ENCODE results near the gene DNAL1. TPM values are rescaled to one million over a fixed set of nuclear protein-coding genes. Genes with fewer than 3 reads are reported as not detected.

The DNAL1 gene
- total RNA-seq, 1 donor from 2014 or later, result 1.5 TPM

DNA sequence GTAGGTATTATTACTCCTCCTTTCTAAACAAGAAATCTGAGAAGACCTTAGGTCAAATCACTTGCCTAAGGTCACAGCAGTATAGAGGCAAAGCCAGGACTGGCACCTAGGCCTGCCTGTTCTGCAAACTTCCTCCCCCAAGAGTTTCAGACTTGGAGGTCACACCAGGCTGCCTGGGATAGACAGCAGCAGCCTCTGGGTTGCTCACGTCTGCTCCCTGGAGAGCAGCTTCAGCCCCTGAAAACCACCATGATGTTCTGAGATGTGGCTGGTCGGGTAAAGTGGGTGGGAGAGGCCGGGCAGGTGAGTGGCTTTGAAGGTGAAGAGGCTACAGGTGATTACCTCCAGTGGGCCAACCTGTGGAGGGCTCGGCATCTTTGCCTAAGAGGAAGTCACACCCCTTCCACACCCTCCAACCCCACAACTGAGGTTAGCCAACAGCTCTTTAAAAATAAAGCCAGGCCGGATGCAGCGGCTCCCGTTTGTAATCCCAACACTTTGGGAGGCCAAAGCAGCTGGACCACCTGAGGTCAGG is 106.4 kb downstream of the DNAL1 start:
- intact Hi-C loops (cut with DNase I), result loop anchor here (5.0 to 10.0 kb wide), 2 partner anchors 36 to 334 kb away; partner anchors contain the start of genes ALDH6A1 and LIN52
- Histone ChIP-seq H3K27me3 (no peaks in the 10 kb centered on the region), H3K4me3 (no peak overlapping the region), H3K27ac (peak overlapping the region; percentile 98 to 99), H3K9me3 (no peaks in the 10 kb centered on the region), H3K36me3 (no peaks in the 10 kb centered on the region), H3K4me1 (peaks cover 70 to 99% of the 10 kb centered on the region in 2 donors)
- no peak for DNase-seq (ENCODE audit: low spot score in 2 of 2)
- no peak for TF ChIP-seq CTCF (IDR thresholded peaks at IDR 0.05)

DNA sequence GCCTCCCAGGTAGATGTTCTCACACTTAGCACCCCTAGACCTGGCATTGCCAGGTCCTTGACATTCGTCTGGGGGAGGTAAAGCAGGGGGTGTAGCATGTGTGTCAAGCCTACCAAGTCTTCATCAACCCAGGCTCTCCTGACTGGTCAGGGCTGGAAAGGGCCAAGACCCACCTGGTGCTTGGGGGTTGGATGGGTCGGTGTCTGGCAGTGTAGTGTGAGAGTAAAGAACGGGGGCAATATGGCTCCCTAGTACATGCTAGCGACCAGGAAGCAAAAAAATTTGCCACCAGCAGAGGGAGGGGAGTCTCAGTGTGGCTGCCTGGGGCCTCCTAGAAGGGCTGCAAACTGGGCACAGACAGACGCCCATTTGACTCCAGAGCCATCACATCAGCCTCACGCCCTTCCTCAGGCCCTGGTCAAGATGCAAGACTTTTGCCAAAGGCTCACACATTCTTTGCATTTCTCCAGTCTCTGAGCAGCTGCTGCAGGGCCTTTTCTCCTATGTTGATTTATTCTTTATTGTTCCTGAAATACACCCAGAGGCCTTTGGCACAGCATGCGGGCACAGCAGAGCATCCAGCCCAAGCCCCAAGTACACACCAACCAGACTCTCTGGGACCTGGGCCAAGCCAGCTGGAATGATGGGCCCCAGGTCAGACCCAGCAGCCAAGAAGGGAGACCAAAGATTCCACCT is 107.7 kb downstream of the DNAL1 start:
- peak; percentile 18 to 56 (median 25) for TF ChIP-seq CTCF (IDR thresholded peaks at IDR 0.05)
- intact Hi-C loops (cut with DNase I), result loop anchor here (2.0 to 10.0 kb wide), 3 partner anchors 24 to 332 kb away; partner anchors contain the start of genes ALDH6A1 and LIN52
- H3K36me3 ChIP-seq, result no peaks in the 10 kb centered on the region
- peak overlapping the region in 1 of 2 donors; percentile 3 for H3K4me3 ChIP-seq
- H3K9me3 ChIP-seq, result no peaks in the 10 kb centered on the region
- DNase-seq (ENCODE audit: low spot score in 2 of 2), result peak in 1 of 2 donors; percentile 90
- peaks cover 60 to 98% of the 10 kb centered on the region in 2 donors for H3K4me1 ChIP-seq
- H3K27ac ChIP-seq, result peak overlapping the region; percentile 98 to 99
- H3K27me3 ChIP-seq, result no peaks in the 10 kb centered on the region

Other genes with a start within 250 kb of the DNAL1 start
- 20.1 TPM for gene NUMB, start 186.4 kb upstream of the DNAL1 start, total RNA-seq
- 9.5 TPM for gene RIOX1, start 154.1 kb upstream of the DNAL1 start, total RNA-seq
- gene ACOT1, start 107.8 kb upstream of the DNAL1 start, total RNA-seq, result 8.7 TPM
- not detected for gene HEATR4, start 86.0 kb upstream of the DNAL1 start, total RNA-seq
- 44.5 TPM for gene ACOT2, start 75.8 kb upstream of the DNAL1 start, total RNA-seq
- gene ACOT4, start 53.1 kb upstream of the DNAL1 start, total RNA-seq, result 1.9 TPM
- not detected for gene ACOT6, start 32.5 kb upstream of the DNAL1 start, total RNA-seq
- gene PNMA1, start 69.4 kb downstream of the DNAL1 start, total RNA-seq, result 30.2 TPM
- 2.3 TPM for gene PTGR2, start 206.8 kb downstream of the DNAL1 start, total RNA-seq
- 33.6 TPM for gene ZNF410, start 241.9 kb downstream of the DNAL1 start, total RNA-seq

Data from ascending aorta (tissue), 2 donors.